Small intestine (tissue), 7 donors: Measurements from ENCODE around the gene DDA1. TPM values are rescaled to one million over a fixed set of nuclear protein-coding genes. Genes with fewer than 3 reads are reported as not detected.
A peak's percentile ranks its signal among the peaks of the same experiment; 100 is the strongest.

Source experiments
- DNase-seq, 2 donors: peaks; one replicate each; pipeline versions ENCODE4 v3.0.0 to v3.0.0-alpha.2; 2013
- FAIRE-seq: peaks from 2 replicates; lab custom pipeline; 2012; peaks lifted over from hg19 to GRCh38; lab: Jason Lieb, UNC
- H3K27ac ChIP-seq, 3 donors: one replicate each; pipeline ENCODE4 v1.5.1; 2013; ENCODE audit warnings: low read length in 2 of 3, mild to moderate bottlenecking in 2 of 3, control low read depth in 1 of 3, inconsistent platforms in 1 of 3, low read depth in 1 of 3, moderate library complexity in 1 of 3
- H3K27me3 ChIP-seq, 3 donors: one replicate each; pipeline ENCODE4 v1.6.1; 2013; ENCODE audit warnings: low read length in 3 of 3, inconsistent platforms in 1 of 3; ENCODE audit not compliant: control insufficient read depth in 3 of 3, insufficient read depth in 3 of 3
- H3K36me3 ChIP-seq, 3 donors: one replicate each; pipeline ENCODE4 v1.6.1; 2013; ENCODE audit warnings: low read length in 3 of 3, inconsistent platforms in 1 of 3, low read depth in 1 of 3, mild to moderate bottlenecking in 1 of 3, moderate library complexity in 1 of 3; ENCODE audit not compliant: control insufficient read depth in 3 of 3, insufficient read depth in 2 of 3
- H3K4me1 ChIP-seq, 3 donors: one replicate each; pipeline ENCODE4 v1.6.1; 2013; ENCODE audit warnings: low read length in 2 of 3, inconsistent platforms in 1 of 3, low read depth in 1 of 3, mild to moderate bottlenecking in 1 of 3, moderate library complexity in 1 of 3; ENCODE audit not compliant: control insufficient read depth in 3 of 3, insufficient read depth in 2 of 3
- H3K4me3 ChIP-seq, 3 donors: one replicate each; pipeline ENCODE4 v1.5.1; 2013; ENCODE audit warnings: low read length in 3 of 3, control low read depth in 1 of 3, inconsistent platforms in 1 of 3, low read depth in 1 of 3, mild to moderate bottlenecking in 1 of 3, moderate library complexity in 1 of 3
- H3K9me3 ChIP-seq, 2 donors: one replicate each; pipeline ENCODE4 v1.6.1; 2013; ENCODE audit warnings: low read depth in 1 of 2, low read length in 1 of 2; ENCODE audit not compliant: control insufficient read depth in 2 of 2, insufficient read depth in 1 of 2
- WGBS, 3 donors: extraction: QIAGEN DNeasy Blood & Tissue Kit; methylation state at CpG; one replicate each; pipeline ENCODE4 v1.1.7; 2013; 5-methylcytosine and 5-hydroxymethylcytosine counted together
- polyA plus RNA-seq, 4 donors: library from polyadenylated mRNA; stranded (reverse) in 3 of 4; unstranded in 1 of 4; fragments of 200-250 nt in 3 of 4; fragments of 120-200 nt in 1 of 4; gene quantifications; one replicate each; pipeline versions ENCODE4 v1.2.1 to v1.2.3, GENCODE V29; 2013
- donor health status: healthy with polysubstance abuse.
- donor health status: control.
- donor health status: control.
- donor health status: Bipolar disorder and iron deficiency.
- donor health status: healthy.

The DDA1 gene
- polyA plus RNA-seq, 4 donors, result 29.4 to 57.5 (median 48.9) TPM

- DNase-seq (peak; percentile 79 to 89), FAIRE-seq (no peak)
- H3K4me3 ChIP-seq, result peak overlapping the region in 1 of 3 donors; percentile 40
- peaks cover 2 to 17% (median 2%) of the 10 kb centered on the region in 3 donors for H3K4me1 ChIP-seq
- peaks cover 0 to 14% (median 3%) of the 10 kb centered on the region in 3 donors for H3K27me3 ChIP-seq
- H3K27ac ChIP-seq, result no peak overlapping the region
- 3 to 4% (median 3%) methylated on average over 30 to 45 of the region's 45 CpGs for WGBS, 3 donors
- H3K36me3 ChIP-seq, result peaks cover 0 to 17% (median 0%) of the 10 kb centered on the region in 3 donors
- H3K9me3 ChIP-seq, result no peaks in the 10 kb centered on the region
Observed at GRCh38 chr19:17282488-17283125, 26.8 kb upstream of the DDA1 start.

- FAIRE-seq (no peak), DNase-seq (no peak)
- Histone ChIP-seq H3K36me3 (peaks cover 0 to 14% (median 0%) of the 10 kb centered on the region in 3 donors), H3K27ac (no peak overlapping the region), H3K27me3 (peaks cover 0 to 14% (median 3%) of the 10 kb centered on the region in 3 donors), H3K4me3 (no peak overlapping the region), H3K4me1 (peaks cover 2 to 17% (median 2%) of the 10 kb centered on the region in 3 donors), H3K9me3 (no peaks in the 10 kb centered on the region)
- WGBS, 3 donors, result 82 to 91% (median 86%) methylated on average over 7 of the region's 7 CpGs
Observed at GRCh38 chr19:17283504-17283996, 25.8 kb upstream of the DDA1 start.

DNA sequence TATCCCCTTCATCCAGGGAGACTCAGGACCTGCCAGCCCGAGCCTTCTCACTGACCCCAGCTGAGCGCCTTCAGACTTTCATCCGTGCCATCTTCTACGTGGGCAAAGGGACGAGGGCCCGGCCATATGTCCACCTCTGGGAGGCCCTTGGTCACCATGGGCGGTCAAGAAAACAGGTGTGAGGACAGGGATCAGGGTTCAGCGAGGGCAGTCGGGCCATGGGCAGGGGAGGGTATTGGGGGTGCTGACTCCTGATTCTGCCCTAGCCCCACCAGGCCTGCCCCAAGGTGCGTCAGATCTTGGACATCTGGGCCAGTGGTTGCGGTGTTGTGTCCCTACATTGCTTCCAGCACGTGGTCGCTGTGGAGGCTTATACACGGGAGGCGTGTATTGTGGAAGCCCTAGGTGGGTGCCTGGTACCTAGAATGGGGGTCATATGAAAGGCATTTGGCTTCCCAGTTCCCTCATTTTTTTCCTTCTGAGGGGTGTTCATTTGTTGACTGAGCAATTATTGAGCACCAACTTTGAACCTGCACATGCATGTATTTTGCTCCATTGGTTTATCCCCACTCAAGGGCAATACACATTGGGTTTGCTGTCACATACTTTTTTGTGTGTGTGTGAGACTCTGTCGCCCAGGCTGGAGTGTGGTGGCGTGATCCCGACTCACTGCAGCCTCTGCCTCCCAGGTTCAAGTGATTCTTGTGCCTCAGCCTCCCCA, 23.8 kb upstream of the DDA1 start:
- peaks cover 0 to 14% (median 3%) of the 10 kb centered on the region in 3 donors for H3K27me3 ChIP-seq
- H3K4me1 ChIP-seq, result peaks cover 2 to 17% (median 2%) of the 10 kb centered on the region in 3 donors
- no peak for FAIRE-seq
- no peaks in the 10 kb centered on the region for H3K9me3 ChIP-seq
- no peak overlapping the region for H3K27ac ChIP-seq
- DNase-seq, result no peak
- 88 to 90% (median 89%) methylated on average over 18 of the region's 18 CpGs for WGBS, 3 donors
- H3K36me3 ChIP-seq, result no peaks in the 10 kb centered on the region
- H3K4me3 ChIP-seq, result no peak overlapping the region

DNA sequence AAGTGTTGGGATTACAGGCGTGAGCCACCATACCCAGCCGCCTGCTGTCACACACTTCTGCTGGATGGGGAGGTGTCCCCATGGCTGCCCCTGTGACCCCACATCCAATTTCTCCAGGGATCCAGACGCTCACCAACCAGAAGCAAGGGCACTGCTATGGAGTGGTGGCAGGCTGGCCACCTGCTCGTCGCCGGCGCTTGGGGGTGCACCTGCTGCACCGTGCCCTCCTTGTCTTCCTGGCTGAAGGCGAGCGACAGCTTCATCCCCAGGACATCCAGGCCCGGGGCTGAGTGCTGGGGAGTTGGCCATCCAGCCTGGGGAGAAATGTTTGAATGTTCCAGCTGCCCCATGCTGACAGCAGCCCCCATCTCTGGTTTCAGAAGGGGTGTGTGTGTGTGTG, 23.1 kb upstream of the DDA1 start:
- WGBS, 3 donors, result 81 to 92% (median 87%) methylated on average over 11 of the region's 11 CpGs
- peaks cover 0 to 12% (median 3%) of the 10 kb centered on the region in 3 donors for H3K27me3 ChIP-seq
- DNase-seq (no peak), FAIRE-seq (no peak)
- H3K4me3 ChIP-seq, result no peak overlapping the region
- no peaks in the 10 kb centered on the region for H3K9me3 ChIP-seq
- H3K36me3 ChIP-seq, result no peaks in the 10 kb centered on the region
- H3K4me1 ChIP-seq, result peaks cover 2 to 17% (median 2%) of the 10 kb centered on the region in 3 donors
- no peak overlapping the region for H3K27ac ChIP-seq

DNA sequence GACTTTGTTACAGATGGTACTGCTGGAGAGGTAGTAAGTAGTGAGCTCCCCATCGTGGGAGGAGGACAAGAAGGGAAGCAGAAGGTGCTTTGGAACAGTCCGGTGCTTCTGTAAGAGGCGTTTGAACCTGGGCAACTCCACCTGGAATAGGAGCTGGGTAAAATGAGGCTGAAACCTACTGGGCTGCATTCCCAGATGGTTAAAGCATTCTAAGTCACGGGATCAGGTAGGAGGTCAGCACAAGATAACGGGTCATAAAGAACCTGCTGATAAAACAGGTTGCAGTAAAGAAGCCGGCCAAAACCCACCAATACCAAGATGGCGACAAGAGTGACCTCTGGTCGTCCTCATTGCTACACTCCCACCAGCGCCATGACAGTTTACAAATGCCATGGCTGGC, 22.6 kb upstream of the DDA1 start:
- Histone ChIP-seq H3K9me3 (no peaks in the 10 kb centered on the region), H3K36me3 (no peaks in the 10 kb centered on the region), H3K4me1 (peaks cover under 1 to 12% (median 2%) of the 10 kb centered on the region in 3 donors), H3K4me3 (no peak overlapping the region), H3K27ac (no peak overlapping the region), H3K27me3 (peaks cover 0 to 7% (median under 1%) of the 10 kb centered on the region in 3 donors)
- FAIRE-seq (no peak), DNase-seq (peak in 1 of 2 donors; percentile 47)
- 38 to 73% (median 66%) methylated on average over 9 of the region's 9 CpGs for WGBS, 3 donors

GRCh38 chr19:17289489-17289888, 19.9 kb upstream of the DDA1 start:
- Histone ChIP-seq H3K27ac (no peak overlapping the region), H3K4me1 (peaks cover 0 to 9% (median 0%) of the 10 kb centered on the region in 3 donors), H3K36me3 (peaks cover 0 to 7% (median 0%) of the 10 kb centered on the region in 3 donors), H3K4me3 (no peak overlapping the region), H3K9me3 (peaks cover 0 to 3% of the 10 kb centered on the region in 2 donors), H3K27me3 (no peaks in the 10 kb centered on the region)
- DNase-seq (peak; percentile 43 to 62), FAIRE-seq (no peak)
- WGBS, 3 donors, result 13 to 19% (median 15%) methylated on average over 21 to 22 of the region's 22 CpGs

- FAIRE-seq (no peak), DNase-seq (peak; percentile 85 to 90)
- Histone ChIP-seq H3K4me1 (peaks cover 0 to 4% (median 0%) of the 10 kb centered on the region in 3 donors), H3K9me3 (peaks cover 0 to 3% of the 10 kb centered on the region in 2 donors), H3K27me3 (no peaks in the 10 kb centered on the region), H3K4me3 (peak overlapping the region; percentile 47 to 52 (median 52)), H3K36me3 (peaks cover 0 to 13% (median 0%) of the 10 kb centered on the region in 3 donors), H3K27ac (peak overlapping the region in 2 of 3 donors; percentile 28 to 63)
- WGBS, 3 donors, result 1 to 3% (median 1%) methylated on average over 36 to 46 of the region's 46 CpGs
Observed at GRCh38 chr19:17292301-17293074, 16.9 kb upstream of the DDA1 start.

- Histone ChIP-seq H3K4me1 (peaks cover 0 to 4% (median 0%) of the 10 kb centered on the region in 3 donors), H3K27me3 (no peaks in the 10 kb centered on the region), H3K9me3 (peaks cover 0 to 3% of the 10 kb centered on the region in 2 donors), H3K27ac (no peak overlapping the region), H3K4me3 (no peak overlapping the region), H3K36me3 (peaks cover 0 to 13% (median 0%) of the 10 kb centered on the region in 3 donors)
- WGBS, 3 donors, result 90 to 93% (median 91%) methylated on average over 14 of the region's 14 CpGs
- FAIRE-seq, result no peak
- no peak for DNase-seq
Observed at GRCh38 chr19:17293605-17294004, 15.8 kb upstream of the DDA1 start.
